Adrenal gland (tissue), 12 donors: ENCODE data around the gene GLI2. TPM values are rescaled to one million over a fixed set of nuclear protein-coding genes. Genes with fewer than 3 reads are reported as not detected.

ENCODE experiments used
- DNase-seq, 7 donors: peaks; one replicate each; pipeline ENCODE4 v3.0.0-alpha.2; 2019 to 2020
- H3K27ac ChIP-seq, 5 donors: fragments of 200-600 bp; sonication (generic) in 4 of 5; 1 replicate in 3 of 5; 2 replicates in 2 of 5; pipeline versions ENCODE4 v1.5.1 to v1.8.0; 2016 to 2020; ENCODE audit warnings: mild to moderate bottlenecking in 1 of 5
- H3K27me3 ChIP-seq: fragments of 200-600 bp; 2 replicates; pipeline ENCODE4 v1.8.0; 2021
- H3K36me3 ChIP-seq, 2 donors: fragments of 200-600 bp; replicated peaks in 1 of 2; 1 replicate in 1 of 2; 2 replicates in 1 of 2; pipeline versions ENCODE4 v1.5.1 to v1.8.0; 2018 to 2022
- H3K4me1 ChIP-seq, 2 donors: fragments of 200-600 bp; replicated peaks in 1 of 2; 1 replicate in 1 of 2; 2 replicates in 1 of 2; pipeline versions ENCODE4 v1.5.1 to v1.8.0; 2018 to 2021
- H3K4me3 ChIP-seq, 4 donors: fragments of 200-600 bp; sonication (generic) in 3 of 4; one replicate each; pipeline ENCODE4 v1.5.1; 2016 to 2018
- H3K9me3 ChIP-seq, 3 donors: fragments of 200-600 bp; sonication (generic) in 1 of 3; replicated peaks in 1 of 3; 1 replicate in 2 of 3; 2 replicates in 1 of 3; pipeline versions ENCODE4 v1.5.1 to v1.8.0; 2016 to 2021
- POLR2A ChIP-seq, 2 donors: fragments of 450-650 bp; IDR thresholded peaks; one replicate each; pipeline ENCODE4 v1.6.1; 2017; ENCODE audit warnings: antibody characterized with exemption in 2 of 2, mild to moderate bottlenecking in 2 of 2, moderate library complexity in 1 of 2
- WGBS, 4 donors: extraction: QIAGEN DNeasy Blood & Tissue Kit in 2 of 4; methylation state at CpG; one replicate each; pipeline versions ENCODE4 v1.1.5 to v1.1.7; 2013 to 2017; 5-methylcytosine and 5-hydroxymethylcytosine counted together
- intact Hi-C, 2 donors: fragments of 100-400 bp; cut with DNase I; formaldehyde crosslinking; loops; one replicate each; pipeline versions ENCODE4 v1.14.1 to v1.15.0; 2022 to 2023
- polyA plus RNA-seq, 3 donors: library from polyadenylated mRNA; stranded (reverse); fragments of 200-250 nt in 2 of 3; fragments of 350-450 nt in 1 of 3; fragmentation: Illumina TruSeq in 1 of 3; extraction: RNeasy Lipid Tissue Mini Kit (QIAGEN cat#74804) in 1 of 3; gene quantifications; one replicate each; pipeline ENCODE4 v1.2.3, GENCODE V29; 2013 to 2014
- total RNA-seq, 9 donors: library from RNA; depleted of rRNA in 4 of 9; stranded (reverse); fragments of >200 nt in 4 of 9; fragments of 120-200 nt in 1 of 9; fragmentation: NEBNext Ultra II Directional in 1 of 9; extraction: Animal tissue kit (Norgen Biotek cat#: 25700) in 1 of 9; gene quantifications; one replicate each; pipeline versions ENCODE4 v1.1.0 to v1.2.4, GENCODE V29; 2013 to 2023
- TF ChIP-seq, protein P1 (sequence below), 6 experiments: fragments of 450-650 bp in 4 of 6; fragments of 200-600 bp in 2 of 6; sonication (generic) in 1 of 6; IDR thresholded peaks; 1 replicate in 5 of 6; 2 replicates in 1 of 6; pipeline versions ENCODE4 v1.5.1 to v1.8.0; 2016 to 2021; ENCODE audit warnings: antibody characterized with exemption in 6 of 6, mild to moderate bottlenecking in 2 of 6, moderate library complexity in 1 of 6
- donor health status: healthy with polysubstance abuse.
- donor health status: Bipolar disorder and iron deficiency.
- donor health status: DM: yes; HTN: yes; CAD: no.
- donor health status: DM: no; HTN: no; CAD: no.
- donor health status: DM: no; HTN: no; CAD: no.
- donor health status: DM: yes; HTN: yes; CAD: no.

The GLI2 gene
- total and polyA plus RNA-seq, 12 donors, result 0.51 to 4.5 (median 2.5) TPM

- H3K9me3 ChIP-seq, result no peaks in the 10 kb centered on the region
- H3K27me3 ChIP-seq, result no peaks in the 10 kb centered on the region
- H3K4me1 ChIP-seq, result no peaks in the 10 kb centered on the region
- no peak overlapping the region for H3K27ac ChIP-seq
- TF ChIP-seq POLR2A (IDR thresholded peaks at IDR 0.05), result no peak
- TF ChIP-seq, protein P1, sequence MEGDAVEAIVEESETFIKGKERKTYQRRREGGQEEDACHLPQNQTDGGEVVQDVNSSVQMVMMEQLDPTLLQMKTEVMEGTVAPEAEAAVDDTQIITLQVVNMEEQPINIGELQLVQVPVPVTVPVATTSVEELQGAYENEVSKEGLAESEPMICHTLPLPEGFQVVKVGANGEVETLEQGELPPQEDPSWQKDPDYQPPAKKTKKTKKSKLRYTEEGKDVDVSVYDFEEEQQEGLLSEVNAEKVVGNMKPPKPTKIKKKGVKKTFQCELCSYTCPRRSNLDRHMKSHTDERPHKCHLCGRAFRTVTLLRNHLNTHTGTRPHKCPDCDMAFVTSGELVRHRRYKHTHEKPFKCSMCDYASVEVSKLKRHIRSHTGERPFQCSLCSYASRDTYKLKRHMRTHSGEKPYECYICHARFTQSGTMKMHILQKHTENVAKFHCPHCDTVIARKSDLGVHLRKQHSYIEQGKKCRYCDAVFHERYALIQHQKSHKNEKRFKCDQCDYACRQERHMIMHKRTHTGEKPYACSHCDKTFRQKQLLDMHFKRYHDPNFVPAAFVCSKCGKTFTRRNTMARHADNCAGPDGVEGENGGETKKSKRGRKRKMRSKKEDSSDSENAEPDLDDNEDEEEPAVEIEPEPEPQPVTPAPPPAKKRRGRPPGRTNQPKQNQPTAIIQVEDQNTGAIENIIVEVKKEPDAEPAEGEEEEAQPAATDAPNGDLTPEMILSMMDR (IDR thresholded peaks at IDR 0.05), result no peak
- H3K4me3 ChIP-seq, result no peak overlapping the region
- 50 to 56% (median 54%) methylated on average over 7 of the region's 7 CpGs for WGBS, 4 donors
- no peak for DNase-seq
- no peaks in the 10 kb centered on the region for H3K36me3 ChIP-seq
- intact Hi-C loops, result loop anchor here in 1 of 2 donors (2.0 kb wide), 1 partner anchor 367 kb away; no protein-coding TSS in a partner anchor
These were observed 33.6 kb upstream of the GLI2 start for GRCh38 chr2:120702061-120702460.

GRCh38 chr2:120702801-120703200, 32.9 kb upstream of the GLI2 start:
- intact Hi-C loops, result loop anchor here in 1 of 2 donors (2.0 kb wide), 1 partner anchor 366 kb away; no protein-coding TSS in a partner anchor
- no peak for DNase-seq
- TF ChIP-seq, protein P1 (IDR thresholded peaks at IDR 0.05), result no peak
- no peak for TF ChIP-seq POLR2A (IDR thresholded peaks at IDR 0.05)
- Histone ChIP-seq H3K27me3 (no peaks in the 10 kb centered on the region), H3K4me3 (no peak overlapping the region), H3K27ac (no peak overlapping the region), H3K9me3 (no peaks in the 10 kb centered on the region), H3K4me1 (no peaks in the 10 kb centered on the region), H3K36me3 (no peaks in the 10 kb centered on the region)
- WGBS, 4 donors, result 87 to 92% (median 90%) methylated on average over 12 to 13 of the region's 13 CpGs

- intact Hi-C loops, result loop anchor here in 1 of 2 donors (2.0 kb wide), 1 partner anchor 365 kb away; no protein-coding TSS in a partner anchor
- Histone ChIP-seq H3K9me3 (no peaks in the 10 kb centered on the region), H3K27me3 (no peaks in the 10 kb centered on the region), H3K4me3 (no peak overlapping the region), H3K36me3 (no peaks in the 10 kb centered on the region), H3K4me1 (no peaks in the 10 kb centered on the region), H3K27ac (no peak overlapping the region)
- 85 to 93% (median 90%) methylated on average over 4 of the region's 4 CpGs for WGBS, 4 donors
- no peak for TF ChIP-seq POLR2A (IDR thresholded peaks at IDR 0.05)
- TF ChIP-seq, protein P1 (IDR thresholded peaks at IDR 0.05), result no peak
- no peak for DNase-seq
These were observed 32.2 kb upstream of the GLI2 start for GRCh38 chr2:120703330-120703994.

- intact Hi-C loops, result no loop called here
- Histone ChIP-seq H3K27ac (no peak overlapping the region), H3K9me3 (no peaks in the 10 kb centered on the region), H3K4me1 (no peaks in the 10 kb centered on the region), H3K4me3 (no peak overlapping the region), H3K36me3 (no peaks in the 10 kb centered on the region), H3K27me3 (no peaks in the 10 kb centered on the region)
- TF ChIP-seq, protein P1 (IDR thresholded peaks at IDR 0.05), result no peak
- TF ChIP-seq POLR2A (IDR thresholded peaks at IDR 0.05), result no peak
- 30 to 69% (median 55%) methylated on average over 1 to 2 of the region's 2 CpGs for WGBS, 4 donors
- DNase-seq, result no peak
These were observed 31.0 kb upstream of the GLI2 start for GRCh38 chr2:120704696-120705095.
